CD4-positive, alpha-beta T cell treated with Interleukin-10 for 1 hour (primary cell): ENCODE data around the gene TENT4A.
A peak's percentile ranks its signal among the peaks of the same experiment; 100 is the strongest.

Experiments
- DNase-seq: peaks from one replicate; pipeline ENCODE4 v3.0.0-alpha.2; 2020

Gene TENT4A

DNA sequence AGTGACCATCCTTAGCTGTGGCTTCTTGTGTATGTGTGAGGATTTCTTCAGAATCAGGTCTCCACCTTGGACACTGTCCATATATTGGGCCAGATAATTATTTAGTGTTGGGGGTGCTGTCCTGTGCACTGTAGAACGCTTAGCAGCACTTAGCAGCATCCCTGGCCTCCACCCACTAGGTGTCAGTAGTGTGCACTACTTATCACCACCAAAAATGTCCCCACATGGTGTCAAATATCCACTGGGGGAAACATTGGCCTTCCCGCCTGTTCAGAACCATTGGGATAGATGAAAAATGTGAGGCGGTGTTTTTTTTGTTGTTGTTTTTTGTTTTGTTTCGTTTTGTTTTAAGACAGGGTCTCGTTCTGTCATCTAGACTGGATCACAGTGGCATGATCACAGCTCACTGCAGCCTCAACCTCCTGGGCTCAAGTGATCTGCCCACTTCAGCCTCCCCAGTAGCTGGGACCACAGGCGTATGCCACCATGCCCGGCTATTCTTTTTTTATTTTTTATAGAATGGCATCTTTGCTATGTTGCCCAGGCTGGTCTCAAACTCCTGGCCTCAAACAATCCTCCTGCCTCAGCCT, 67.7 kb downstream of the TENT4A start:
- DNase-seq = peak; percentile 30

GRCh38 chr5:6781716-6782115, 68.5 kb downstream of the TENT4A start:
- DNase-seq = no peak

DNA sequence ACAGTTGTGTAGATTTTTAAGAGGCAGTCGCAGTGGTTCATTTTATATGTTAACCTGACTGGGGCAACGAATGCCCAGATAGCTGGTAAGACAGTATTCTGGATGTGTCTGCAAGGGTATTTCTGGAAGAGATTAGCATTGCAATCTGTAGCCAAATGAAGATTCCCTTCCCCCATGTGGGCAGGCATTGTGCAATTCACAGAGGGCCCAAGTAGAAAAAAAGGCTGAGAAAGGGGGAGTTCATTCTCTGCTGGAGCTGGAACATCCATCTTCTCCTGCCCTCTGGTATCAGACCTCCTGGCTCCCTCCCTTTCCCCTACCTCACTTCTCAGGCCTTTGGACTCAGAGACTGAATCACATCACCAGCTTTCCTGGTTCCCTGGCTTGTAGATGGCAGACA, 70.6 kb downstream of the TENT4A start:
- no peak for DNase-seq

GRCh38 chr5:6784481-6784880, 71.2 kb downstream of the TENT4A start:
- DNase-seq = no peak

- DNase-seq = no peak
Observed at GRCh38 chr5:6785161-6785860, 72.1 kb downstream of the TENT4A start.

- DNase-seq = no peak
Observed at GRCh38 chr5:6785861-6786180, 72.6 kb downstream of the TENT4A start.

GRCh38 chr5:6786786-6787495, 73.7 kb downstream of the TENT4A start:
- DNase-seq = no peak

DNA sequence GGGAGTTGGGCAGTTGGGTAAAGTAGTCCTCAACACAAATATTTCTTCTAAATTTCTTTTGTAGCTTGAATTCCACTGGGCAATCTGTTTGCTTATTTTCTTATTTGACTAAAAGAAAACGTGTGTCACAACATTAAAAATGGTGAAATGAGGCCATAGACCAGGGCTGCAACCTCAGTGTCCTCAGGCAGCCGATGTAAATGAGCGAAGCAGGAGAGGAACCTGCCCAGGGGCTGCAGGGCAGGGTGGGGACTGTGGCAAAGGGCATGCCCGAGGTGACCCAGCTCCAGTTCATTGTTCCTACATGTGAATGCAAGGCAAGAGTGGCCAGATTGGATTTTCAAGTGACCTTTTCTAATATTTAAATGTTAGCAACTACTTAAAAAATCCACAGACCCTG, 74.7 kb downstream of the TENT4A start:
- no peak for DNase-seq

- DNase-seq = no peak
Observed at GRCh38 chr5:6788439-6788838, 75.2 kb downstream of the TENT4A start.

DNA sequence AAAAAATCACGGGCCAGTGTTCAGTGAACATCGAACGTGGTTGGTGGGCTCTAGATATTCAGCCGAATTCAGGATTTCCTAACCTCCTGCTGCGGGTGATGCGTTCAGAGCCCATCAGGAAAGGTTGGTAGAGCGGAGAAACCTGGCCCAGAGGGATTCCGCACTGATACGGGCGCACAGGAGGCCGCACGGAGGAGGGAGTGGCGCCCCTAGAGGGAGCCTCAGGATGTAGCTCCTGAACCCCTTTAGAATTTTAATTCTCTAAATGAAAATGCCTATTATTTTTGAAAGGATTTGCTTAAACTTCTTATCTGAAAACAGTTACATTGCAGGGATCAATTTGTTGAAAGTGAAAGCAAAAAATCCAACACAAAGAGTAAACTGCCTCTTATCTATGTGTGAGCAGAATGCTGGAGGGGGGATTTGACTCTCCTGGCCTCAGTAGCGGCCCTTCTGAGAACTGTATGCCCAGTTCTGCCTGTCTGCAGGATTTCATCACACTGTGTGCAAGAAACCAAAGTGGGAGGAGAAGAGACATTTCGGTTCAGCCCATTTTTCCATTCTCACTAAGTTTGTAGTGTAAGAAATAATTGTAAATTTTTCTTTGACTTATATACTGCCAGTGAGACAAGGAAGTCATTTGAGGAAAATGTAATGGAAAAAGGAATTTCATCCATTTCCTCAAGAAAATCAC, 75.9 kb downstream of the TENT4A start:
- DNase-seq = no peak

DNA sequence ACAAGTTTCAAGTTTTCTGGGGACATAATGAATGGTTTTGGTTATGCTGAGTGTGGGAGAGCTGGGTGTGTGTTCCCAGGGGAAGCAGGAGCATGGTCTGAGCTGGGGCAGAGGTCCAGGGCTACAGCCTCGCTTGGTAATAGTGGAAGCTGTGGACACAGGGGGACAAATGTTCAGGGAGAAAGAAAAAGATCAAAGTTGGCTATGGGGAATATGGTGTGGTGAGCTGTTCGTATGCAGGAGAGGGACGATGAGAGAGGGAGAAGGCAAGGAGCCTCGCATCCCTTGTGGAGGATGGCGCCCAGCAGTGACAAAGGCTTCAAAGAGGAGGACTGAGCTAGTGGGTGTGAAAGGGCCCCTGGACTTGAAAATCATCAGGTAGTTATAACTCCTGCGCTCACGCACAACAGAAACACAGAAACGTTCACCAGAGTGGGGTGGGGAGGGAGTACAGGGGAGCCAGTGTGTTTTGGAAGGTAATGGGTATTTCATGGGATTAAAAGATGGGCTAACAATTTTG, 77.2 kb downstream of the TENT4A start:
- DNase-seq = no peak

DNA sequence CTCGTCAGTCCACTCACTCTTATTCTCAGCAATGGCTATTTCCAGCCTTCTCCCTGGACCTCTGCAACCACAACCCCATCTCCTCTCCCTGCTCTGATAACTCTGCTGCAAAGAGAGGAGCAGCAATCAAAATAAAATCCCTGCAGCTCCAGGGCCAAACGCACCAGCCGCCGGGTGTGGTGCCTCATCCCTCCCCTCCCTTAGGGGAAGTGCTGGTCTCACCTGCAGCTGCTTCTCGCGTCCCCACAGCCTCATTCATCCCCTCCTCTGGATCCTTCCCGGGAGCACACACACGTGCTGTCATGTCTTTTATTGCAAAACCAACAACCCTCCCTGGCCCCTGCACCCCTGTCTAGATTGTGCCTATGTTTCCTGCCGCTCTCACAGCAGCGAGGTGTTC, 77.8 kb downstream of the TENT4A start:
- DNase-seq = no peak

- no peak for DNase-seq
Observed at GRCh38 chr5:6792376-6792775, 79.1 kb downstream of the TENT4A start.

DNA sequence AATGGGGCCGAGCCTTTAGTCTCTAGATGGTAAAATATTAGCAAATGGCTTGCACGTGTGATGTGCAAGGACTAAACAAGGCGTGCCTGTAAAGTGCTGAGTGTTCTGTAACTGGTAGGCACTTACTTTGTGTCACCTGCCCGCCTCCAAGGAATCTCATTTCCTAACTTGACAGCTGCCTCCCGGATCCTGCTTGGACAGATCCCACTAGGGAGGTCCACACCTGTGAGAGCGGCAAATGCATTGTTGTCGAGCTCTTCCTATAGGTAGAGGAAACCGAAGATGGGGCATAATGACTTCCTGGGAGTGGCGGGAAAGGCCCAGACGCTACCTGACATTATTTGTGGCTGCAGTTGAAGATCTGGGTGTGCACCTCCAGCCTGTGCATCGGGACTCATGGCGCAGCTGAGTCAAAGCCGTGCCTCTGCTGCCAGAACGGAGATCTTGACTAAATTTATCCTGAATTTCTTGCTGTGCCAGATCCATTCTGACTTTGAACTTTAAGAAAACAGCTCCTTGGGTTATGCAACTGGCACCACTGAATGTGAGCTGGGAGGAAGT, 79.8 kb downstream of the TENT4A start:
- no peak for DNase-seq

GRCh38 chr5:6801236-6801635, 88.0 kb downstream of the TENT4A start:
- no peak for DNase-seq

DNA sequence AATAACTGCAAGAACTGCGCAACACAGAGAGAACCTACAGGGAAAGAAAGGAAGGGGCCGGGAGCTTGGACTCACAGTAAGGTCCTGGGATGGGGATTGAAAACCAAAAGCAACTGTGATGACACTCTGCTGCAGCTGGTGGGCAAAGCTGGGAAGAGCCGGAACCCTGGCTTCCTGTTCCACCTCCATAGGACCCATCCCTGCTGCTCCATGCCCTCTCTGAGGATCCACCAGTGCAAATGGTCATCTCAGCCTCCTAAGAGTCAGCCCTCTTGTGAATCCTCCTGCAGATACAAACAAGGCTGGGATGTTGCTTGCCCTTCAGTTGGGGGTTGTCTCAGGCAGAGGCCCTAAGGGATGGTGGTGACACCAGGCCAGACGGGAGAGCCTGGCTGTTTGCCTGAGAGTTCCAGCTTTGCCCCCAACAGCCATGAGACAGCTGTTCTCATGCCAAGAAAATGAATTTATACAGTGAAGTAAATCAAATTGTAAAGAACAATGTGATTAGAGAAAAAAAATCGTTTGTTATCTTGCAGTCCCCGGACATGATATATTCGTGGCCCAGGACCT, 90.8 kb downstream of the TENT4A start:
- no peak for DNase-seq

DNA sequence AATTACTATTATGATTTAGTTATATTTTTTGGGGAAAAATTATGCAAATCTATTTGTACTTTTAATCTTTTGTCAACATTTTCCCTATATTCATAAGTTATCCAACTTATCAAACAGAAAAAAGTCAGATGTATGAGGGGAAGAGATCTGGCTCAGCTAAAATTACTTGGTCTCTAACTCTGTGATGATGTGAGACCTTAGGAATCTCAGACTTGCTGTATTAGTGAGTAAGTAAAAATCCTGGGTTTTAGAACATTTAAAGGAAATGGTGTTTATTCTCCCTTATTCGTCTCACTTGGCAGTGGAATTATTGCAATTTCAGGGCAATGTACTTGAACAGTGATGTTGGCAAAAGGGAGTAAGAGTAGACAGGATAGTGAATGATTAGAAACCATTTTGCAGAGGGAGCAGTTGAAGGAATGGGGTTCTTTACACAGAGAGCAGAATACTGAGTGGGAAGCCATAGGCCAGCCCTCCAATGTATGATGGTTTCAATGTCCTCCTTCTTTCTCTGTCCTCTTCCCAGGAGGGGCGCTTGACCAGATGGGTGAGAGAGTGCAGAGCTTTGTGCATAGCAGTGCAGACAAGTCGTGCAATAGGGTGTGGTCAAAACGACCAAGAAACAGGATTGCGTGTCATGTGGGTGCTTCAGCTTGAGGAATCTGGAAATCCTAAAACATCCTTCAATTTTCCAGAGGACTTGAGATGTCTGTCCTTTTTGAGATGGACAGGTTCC, 91.7 kb downstream of the TENT4A start:
- no peak for DNase-seq

GRCh38 chr5:6805841-6806240, 92.6 kb downstream of the TENT4A start:
- no peak for DNase-seq
